ENCODE measurements around the gene RAG1. TPM values are rescaled to one million over a fixed set of nuclear protein-coding genes. Genes with fewer than 3 reads are reported as not detected.

RAG1 gene
- polyA plus RNA-seq, 3 donors = 0.69 TPM; not detected in 2

DNA sequence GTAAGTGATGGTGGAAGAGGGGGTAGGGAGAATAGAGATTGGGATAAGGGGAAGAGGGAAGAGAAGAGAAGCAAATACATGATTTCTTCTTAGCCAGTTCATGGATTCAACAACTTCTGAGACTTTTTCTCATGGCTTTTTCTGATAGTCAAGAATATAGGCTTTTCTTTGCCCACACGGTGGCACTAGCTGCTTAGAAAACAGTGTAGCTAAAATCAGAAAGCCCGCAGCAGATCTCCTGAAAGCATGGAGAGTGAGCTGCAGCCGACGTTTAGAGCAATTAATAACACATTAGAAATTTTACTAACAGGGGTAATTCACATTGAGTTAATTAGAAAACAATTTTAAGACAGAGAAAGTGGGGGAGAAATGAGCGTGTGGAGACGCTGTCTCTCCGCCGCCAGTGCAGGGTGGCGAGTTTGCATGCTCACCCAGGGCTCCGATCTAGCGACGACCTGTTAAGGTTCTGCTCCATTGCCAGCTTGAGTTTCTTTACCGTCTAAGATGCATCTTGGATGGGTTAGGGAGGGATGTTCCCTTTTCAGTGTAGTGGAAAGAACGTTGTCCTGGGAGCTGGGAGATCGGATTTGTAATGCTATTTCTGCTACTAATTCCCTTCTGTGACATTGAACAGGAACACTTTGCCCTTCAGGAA lies 3.3 kb upstream of the RAG1 start:
- Histone ChIP-seq H3K4me2 (replicated peaks; ENCODE audit: extremely low read depth, low read length, poor library complexity, severe bottlenecking) (peak overlapping the region; percentile 65), H3K9ac (ENCODE audit: insufficient read depth, low read length, poor library complexity, severe bottlenecking) (no peak overlapping the region), H3K27me3 (ENCODE audit: control insufficient read depth in 2 of 2, insufficient read depth in 2 of 2, low read length in 2 of 2) (no peaks in the 10 kb centered on the region), H3K79me2 (ENCODE audit: insufficient read depth, low read length) (no peaks in the 10 kb centered on the region), H3K9me3 (replicated peaks in 1 of 2; ENCODE audit: control insufficient read depth in 1 of 2, insufficient read depth in 1 of 2, low read length in 2 of 2) (no peaks in the 10 kb centered on the region), H3K36me3 (replicated peaks in 1 of 2; ENCODE audit: control insufficient read depth in 1 of 2, insufficient read depth in 2 of 2, low read length in 2 of 2) (no peaks in the 10 kb centered on the region), H4K20me1 (ENCODE audit: insufficient read depth, low read length) (no peaks in the 10 kb centered on the region), H3K4me1 (ENCODE audit: control insufficient read depth in 1 of 2, insufficient read depth in 2 of 2, low read length in 2 of 2) (peaks cover 0 to 4% of the 10 kb centered on the region in 2 donors), H3K4me3 (replicated peaks in 1 of 3; ENCODE audit: low read depth in 2 of 3, low read length in 3 of 3) (peak overlapping the region in 2 of 3 experiments; percentile 3 to 54), H2AFZ (ENCODE audit: insufficient read depth, low read depth, low read length, poor library complexity, severe bottlenecking) (peak overlapping the region; percentile 42), H3K27ac (ENCODE audit: low read depth in 1 of 2, low read length in 2 of 2) (no peak overlapping the region)
- intact Hi-C loops (cut with micrococcal nuclease) = loop anchor here (5.0 to 10.0 kb wide), 2 partner anchors 110 to 183 kb away; no protein-coding TSS in a partner anchor
- H3K27ac Mint-ChIP-seq = no peak overlapping the region
- H3K27me3 Mint-ChIP-seq (ENCODE audit: low read depth in 3 of 3) = peaks cover 0 to 14% (median 5%) of the 10 kb centered on the region in 3 donors
- TF ChIP-seq, protein P1, sequence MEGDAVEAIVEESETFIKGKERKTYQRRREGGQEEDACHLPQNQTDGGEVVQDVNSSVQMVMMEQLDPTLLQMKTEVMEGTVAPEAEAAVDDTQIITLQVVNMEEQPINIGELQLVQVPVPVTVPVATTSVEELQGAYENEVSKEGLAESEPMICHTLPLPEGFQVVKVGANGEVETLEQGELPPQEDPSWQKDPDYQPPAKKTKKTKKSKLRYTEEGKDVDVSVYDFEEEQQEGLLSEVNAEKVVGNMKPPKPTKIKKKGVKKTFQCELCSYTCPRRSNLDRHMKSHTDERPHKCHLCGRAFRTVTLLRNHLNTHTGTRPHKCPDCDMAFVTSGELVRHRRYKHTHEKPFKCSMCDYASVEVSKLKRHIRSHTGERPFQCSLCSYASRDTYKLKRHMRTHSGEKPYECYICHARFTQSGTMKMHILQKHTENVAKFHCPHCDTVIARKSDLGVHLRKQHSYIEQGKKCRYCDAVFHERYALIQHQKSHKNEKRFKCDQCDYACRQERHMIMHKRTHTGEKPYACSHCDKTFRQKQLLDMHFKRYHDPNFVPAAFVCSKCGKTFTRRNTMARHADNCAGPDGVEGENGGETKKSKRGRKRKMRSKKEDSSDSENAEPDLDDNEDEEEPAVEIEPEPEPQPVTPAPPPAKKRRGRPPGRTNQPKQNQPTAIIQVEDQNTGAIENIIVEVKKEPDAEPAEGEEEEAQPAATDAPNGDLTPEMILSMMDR (IDR thresholded peaks at IDR 0.05) = peak; percentile 71
- WGBS (ENCODE audit: insufficient coverage) = 2% methylated on average over 8 of the region's 15 CpGs
- peak overlapping the region; percentile 71 to 87 for H3K4me3 Mint-ChIP-seq
- peaks cover 10% of the 10 kb centered on the region for H3K4me1 Mint-ChIP-seq
- no peaks in the 10 kb centered on the region for H3K36me3 Mint-ChIP-seq
- peaks cover 0 to 5% (median 0%) of the 10 kb centered on the region in 7 donors for H3K9me3 Mint-ChIP-seq
- DNase-seq = peak; percentile 8 to 33 (median 20)

DNA sequence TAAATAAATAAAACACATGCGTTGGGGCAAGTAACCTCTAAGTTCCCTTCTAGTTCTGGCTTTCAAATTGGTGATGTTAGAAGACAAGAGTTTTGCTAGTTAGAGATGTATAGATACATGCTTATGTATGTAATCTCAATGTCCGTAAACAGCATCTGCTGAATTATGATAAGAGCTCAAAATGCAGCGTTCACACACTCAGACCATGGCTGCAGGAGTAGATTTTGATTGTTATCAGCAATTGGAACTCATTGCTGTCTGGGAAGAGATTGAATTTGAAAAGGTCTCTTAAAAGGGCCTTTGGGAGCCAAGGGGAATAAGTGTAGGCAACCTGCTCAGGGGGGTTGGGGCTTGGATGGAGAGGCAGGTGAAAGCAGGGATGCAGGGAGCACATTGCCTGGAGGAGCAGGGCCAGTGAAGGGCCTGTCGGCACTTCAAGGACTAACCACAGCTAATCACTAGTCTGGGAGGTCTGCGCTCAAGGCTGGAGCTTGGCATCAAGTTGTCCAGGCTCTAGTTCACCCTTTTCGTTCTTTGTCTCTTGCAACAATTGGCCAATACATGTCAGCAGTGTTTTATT lies 2.7 kb upstream of the RAG1 start:
- H3K27me3 ChIP-seq (ENCODE audit: control insufficient read depth in 2 of 2, insufficient read depth in 2 of 2, low read length in 2 of 2) = no peaks in the 10 kb centered on the region
- peaks cover 0 to 4% of the 10 kb centered on the region in 2 donors for H3K4me1 ChIP-seq (ENCODE audit: control insufficient read depth in 1 of 2, insufficient read depth in 2 of 2, low read length in 2 of 2)
- H2AFZ ChIP-seq (ENCODE audit: insufficient read depth, low read depth, low read length, poor library complexity, severe bottlenecking) = peak overlapping the region; percentile 42
- intact Hi-C loops (cut with micrococcal nuclease) = loop anchor here in 1 of 2 donors (10.0 kb wide), 1 partner anchor 110 kb away; no protein-coding TSS in a partner anchor
- no peak overlapping the region for H3K27ac Mint-ChIP-seq
- no peak for DNase-seq
- peak overlapping the region; percentile 65 for H3K4me2 ChIP-seq (replicated peaks; ENCODE audit: extremely low read depth, low read length, poor library complexity, severe bottlenecking)
- H3K27ac ChIP-seq (ENCODE audit: low read depth in 1 of 2, low read length in 2 of 2) = no peak overlapping the region
- H3K27me3 Mint-ChIP-seq (ENCODE audit: low read depth in 3 of 3) = peaks cover 0 to 14% (median 5%) of the 10 kb centered on the region in 3 donors
- no peak overlapping the region for H3K4me3 ChIP-seq (replicated peaks in 1 of 3; ENCODE audit: low read depth in 2 of 3, low read length in 3 of 3)
- H3K79me2 ChIP-seq (ENCODE audit: insufficient read depth, low read length) = no peaks in the 10 kb centered on the region
- H3K9me3 ChIP-seq (replicated peaks in 1 of 2; ENCODE audit: control insufficient read depth in 1 of 2, insufficient read depth in 1 of 2, low read length in 2 of 2) = no peaks in the 10 kb centered on the region
- WGBS (ENCODE audit: insufficient coverage) = 90% methylated on average over 5 of the region's 6 CpGs
- H4K20me1 ChIP-seq (ENCODE audit: insufficient read depth, low read length) = no peaks in the 10 kb centered on the region
- peaks cover 10% of the 10 kb centered on the region for H3K4me1 Mint-ChIP-seq
- H3K9ac ChIP-seq (ENCODE audit: insufficient read depth, low read length, poor library complexity, severe bottlenecking) = no peak overlapping the region
- TF ChIP-seq, protein P1 (IDR thresholded peaks at IDR 0.05) = no peak
- H3K4me3 Mint-ChIP-seq = peak overlapping the region in 1 of 2 donors; percentile 87
- no peaks in the 10 kb centered on the region for H3K36me3 Mint-ChIP-seq
- peaks cover 0 to 3% (median 0%) of the 10 kb centered on the region in 7 donors for H3K9me3 Mint-ChIP-seq
- no peaks in the 10 kb centered on the region for H3K36me3 ChIP-seq (replicated peaks in 1 of 2; ENCODE audit: control insufficient read depth in 1 of 2, insufficient read depth in 2 of 2, low read length in 2 of 2)

Measured in CD14-positive monocyte (primary cell).